NCI-H1048 (cell line): ENCODE data around the gene PHACTR1.
"Not testable (repeated sequence)": the region's sequence is repeated elsewhere in the genome, so short reads cannot be mapped to it uniquely, and the experiment has no call there.

Source experiments
- DNase-seq: peaks from one replicate; lab custom pipeline; 2025; lab: John Stamatoyannopoulos, UW

PHACTR1 gene

DNA sequence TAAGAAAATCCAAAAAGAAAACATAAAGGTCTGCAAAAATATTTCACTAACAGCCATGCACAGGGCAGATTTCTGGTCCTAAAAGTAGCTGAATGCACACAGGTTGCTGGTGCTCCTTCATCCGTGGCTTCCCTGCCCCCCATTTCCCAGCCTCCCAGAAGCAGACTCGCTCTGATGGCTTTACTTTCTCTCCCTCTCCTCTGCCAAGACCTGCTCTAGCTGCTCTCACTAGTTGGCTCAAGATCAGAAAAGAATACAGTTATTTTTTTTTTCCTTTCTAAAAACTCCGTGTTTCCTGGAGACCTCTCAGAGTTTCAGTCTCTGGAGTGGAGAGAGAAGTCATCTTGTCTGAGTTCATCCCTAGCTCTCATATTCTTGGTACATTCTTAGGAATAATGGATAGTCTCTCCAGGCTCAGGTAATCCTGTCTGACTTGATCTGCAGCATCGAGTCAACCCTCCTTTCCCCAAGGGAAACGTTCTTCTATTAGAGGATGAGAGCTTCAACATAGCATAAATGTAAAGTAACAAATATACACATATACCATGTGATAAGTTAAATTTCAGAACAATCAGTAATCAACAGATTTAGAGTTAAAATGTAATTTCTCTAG lies 397.5 kb downstream of the PHACTR1 start:
- no peak for DNase-seq

- DNase-seq: no peak
Measured at GRCh38 chr6:13116155-13116554, 399.6 kb downstream of the PHACTR1 start.

DNA sequence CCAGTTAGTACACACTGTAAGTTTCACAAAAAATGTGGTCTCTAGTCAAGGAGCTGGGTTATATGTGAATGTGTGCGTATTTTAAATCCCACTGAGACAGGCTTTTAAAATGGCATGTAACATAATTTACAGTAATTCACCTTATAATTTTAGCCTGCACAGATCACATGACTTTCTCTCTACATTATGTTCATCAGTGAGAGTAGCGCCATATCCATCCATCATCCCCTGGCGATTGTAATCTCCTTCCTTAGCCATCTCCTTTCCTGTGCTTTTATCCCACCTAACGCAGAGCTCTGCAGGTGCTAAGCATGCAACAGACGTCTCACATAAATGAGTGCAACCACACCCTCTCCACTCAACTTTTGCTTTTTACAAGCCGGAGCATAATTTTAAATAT lies 401.0 kb downstream of the PHACTR1 start:
- DNase-seq: no peak

- no peak for DNase-seq
Measured at GRCh38 chr6:13119549-13119948, 403.0 kb downstream of the PHACTR1 start.

DNA sequence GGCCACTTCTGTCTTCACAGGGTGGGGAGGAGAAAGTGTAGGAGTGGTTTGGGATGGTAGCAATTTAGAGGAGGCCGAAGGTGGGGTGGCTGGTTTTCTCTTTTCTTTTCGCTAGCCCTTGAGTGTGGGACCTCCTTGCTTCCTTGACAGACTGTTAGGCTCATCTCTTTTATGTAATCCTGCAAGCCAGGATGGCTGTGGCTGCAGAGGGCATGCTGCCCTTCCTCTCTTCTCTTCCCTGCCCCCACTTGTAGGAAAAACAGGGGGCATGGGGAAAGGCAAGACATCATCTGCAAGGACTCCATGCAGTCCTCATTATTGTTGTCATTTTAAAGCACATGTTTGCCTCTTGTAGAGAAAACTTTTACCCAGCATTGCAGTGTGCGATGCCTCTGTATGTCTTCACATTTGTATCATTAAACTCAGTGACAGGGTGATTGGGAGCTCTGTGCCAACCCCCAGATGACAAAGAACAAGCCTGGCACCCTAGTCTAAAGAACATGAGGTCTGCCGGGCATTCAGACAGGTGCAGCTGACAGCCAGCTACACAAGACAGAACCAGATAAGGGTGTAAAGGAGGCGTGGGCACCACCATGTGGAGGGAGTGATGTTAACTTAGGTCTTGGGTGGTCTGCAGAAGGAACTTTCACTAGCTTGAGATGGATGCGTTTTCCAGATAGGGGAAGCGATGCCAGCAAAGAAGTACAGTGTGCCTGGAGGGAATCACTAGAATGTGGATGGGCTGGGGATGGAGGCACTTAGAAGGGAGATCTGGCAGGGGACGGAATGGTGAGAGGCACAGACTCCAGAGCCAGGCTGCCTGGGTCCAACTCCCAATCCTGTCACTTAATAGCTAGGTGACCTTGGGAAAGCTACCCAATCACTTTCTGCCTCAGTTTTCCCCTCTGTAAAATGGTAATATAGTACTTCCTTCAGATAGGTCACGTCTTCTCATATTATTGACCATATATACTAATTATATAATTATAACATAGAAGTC lies 404.2 kb downstream of the PHACTR1 start:
- no peak for DNase-seq

DNA sequence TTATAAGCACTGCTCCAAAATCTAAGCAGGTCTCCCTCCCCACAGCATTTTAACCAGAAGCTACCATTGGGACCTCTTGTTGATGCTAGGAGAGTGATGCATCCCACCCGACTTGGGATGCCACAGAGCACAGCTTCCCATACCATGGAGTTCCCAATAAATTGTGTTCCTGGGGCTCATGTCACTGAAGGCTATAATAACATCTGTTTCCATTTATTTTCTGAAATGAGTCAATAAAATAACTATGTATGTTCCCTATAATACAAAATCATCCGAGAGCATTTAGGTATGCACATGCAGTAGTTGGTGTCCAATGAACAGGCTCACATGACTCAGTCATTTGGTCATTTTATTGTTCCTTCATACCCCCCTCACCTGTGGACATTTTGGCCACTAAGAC lies 407.6 kb downstream of the PHACTR1 start:
- no peak for DNase-seq

- no peak for DNase-seq
Measured at GRCh38 chr6:13125841-13126240, 409.3 kb downstream of the PHACTR1 start.

GRCh38 chr6:13131935-13132661 lies 415.5 kb downstream of the PHACTR1 start:
- no peak for DNase-seq

DNA sequence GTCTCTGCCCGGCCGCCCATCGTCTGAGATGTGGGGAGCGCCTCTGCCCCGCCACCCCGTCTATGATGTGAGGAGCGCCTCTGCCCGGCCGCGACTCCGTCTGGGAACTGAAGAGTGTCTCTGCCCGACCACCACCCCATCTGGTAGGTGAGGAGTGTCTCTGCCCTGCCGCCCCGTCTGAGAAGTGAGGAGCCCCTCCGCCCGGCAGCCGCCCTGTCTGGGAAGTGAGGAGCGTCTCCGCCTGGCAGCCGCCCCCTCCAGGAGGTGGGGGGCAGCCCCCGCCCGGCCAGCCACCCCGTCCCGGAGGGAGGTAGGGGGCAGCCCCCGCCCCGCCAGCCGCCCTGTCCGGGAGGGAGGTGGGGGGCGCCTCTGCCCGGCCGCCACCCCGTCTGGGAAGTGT lies 417.3 kb downstream of the PHACTR1 start:
- not testable (repeated sequence) for DNase-seq

GRCh38 chr6:13135152-13135551 lies 418.6 kb downstream of the PHACTR1 start:
- no peak for DNase-seq

DNA sequence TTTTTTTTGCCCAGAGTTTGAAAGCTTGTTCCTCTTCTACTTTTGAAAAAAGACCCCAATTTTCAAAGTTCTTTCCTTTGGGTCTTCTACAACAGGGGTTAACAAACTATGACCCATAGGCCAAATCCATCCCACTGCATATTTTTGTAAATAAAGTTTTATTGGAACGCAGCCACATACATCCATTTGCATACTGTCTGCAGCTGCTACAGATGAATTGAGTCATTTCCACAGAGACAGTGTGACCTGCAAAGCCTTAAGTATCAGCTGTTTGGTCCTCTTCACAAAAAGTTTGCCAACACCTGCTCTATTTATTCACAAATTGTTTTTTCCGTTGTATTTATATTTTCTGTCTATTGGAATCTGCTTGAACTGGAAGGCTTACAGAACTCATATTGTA lies 422.6 kb downstream of the PHACTR1 start:
- DNase-seq: no peak

- no peak for DNase-seq
Measured at GRCh38 chr6:13140980-13141379, 424.4 kb downstream of the PHACTR1 start.

DNA sequence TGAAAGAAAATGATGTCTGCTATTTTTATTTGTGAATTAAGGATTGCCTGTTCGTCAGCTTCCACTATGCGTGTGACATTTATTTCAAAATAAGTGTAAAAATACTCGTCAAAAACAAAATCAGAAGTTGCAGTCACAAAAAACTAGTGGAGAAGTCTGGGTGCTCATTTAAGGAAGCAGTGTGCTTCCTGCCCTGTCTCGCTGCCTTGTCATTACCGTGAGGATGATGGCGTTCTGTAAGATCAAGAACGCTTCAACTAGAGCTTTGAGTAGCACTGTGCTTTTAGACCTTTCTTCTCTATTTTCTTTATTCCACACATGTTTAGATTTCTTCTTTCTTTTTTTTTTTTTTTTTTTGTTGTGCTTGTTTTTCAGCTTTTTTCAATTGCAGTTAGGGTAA lies 424.8 kb downstream of the PHACTR1 start:
- no peak for DNase-seq

DNA sequence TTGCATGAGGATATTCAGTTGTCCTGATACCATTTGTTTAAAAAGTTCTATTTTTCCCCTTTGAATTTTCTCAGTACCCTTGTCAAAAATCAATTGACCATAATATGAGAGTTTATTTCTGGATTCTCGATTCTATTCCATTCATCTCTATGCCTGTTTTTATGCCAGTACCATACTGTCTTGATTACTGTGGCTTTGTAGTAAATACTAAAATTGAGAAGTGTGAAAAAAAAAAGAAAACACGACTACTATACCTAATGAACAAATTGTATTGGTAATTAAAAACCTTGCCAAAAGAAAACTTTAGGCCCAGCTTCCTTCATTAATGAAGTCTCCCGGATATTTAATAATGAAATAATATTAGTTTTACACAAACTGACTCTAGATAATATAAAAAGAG lies 426.0 kb downstream of the PHACTR1 start:
- no peak for DNase-seq

DNA sequence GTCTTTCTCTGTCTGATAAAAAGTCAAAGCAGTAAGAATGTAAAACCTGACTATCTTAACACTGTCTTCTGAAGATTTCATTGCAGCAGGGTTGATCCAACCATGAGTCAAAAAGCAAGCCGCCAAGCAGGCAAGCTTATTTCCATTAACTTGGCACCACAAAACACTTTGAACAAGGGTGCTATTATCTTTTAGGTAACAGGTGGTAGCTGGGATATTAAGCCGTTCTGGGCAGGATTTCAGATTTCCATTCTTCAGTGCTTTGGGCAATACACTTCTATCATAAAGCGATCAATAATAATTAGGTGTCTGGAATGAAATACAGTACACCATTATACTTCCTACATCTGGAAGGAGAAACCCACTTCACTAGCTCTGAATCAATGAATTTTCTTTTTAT lies 429.9 kb downstream of the PHACTR1 start:
- DNase-seq: peak; percentile 76

- no peak for DNase-seq
Measured at GRCh38 chr6:13147376-13147775, 430.8 kb downstream of the PHACTR1 start.

GRCh38 chr6:13147782-13148181 lies 431.2 kb downstream of the PHACTR1 start:
- DNase-seq: no peak

GRCh38 chr6:13152764-13153163 lies 436.2 kb downstream of the PHACTR1 start:
- DNase-seq: no peak

GRCh38 chr6:13156381-13156780 lies 439.8 kb downstream of the PHACTR1 start:
- no peak for DNase-seq

- DNase-seq: no peak
Measured at GRCh38 chr6:13157293-13157692, 440.7 kb downstream of the PHACTR1 start.

DNA sequence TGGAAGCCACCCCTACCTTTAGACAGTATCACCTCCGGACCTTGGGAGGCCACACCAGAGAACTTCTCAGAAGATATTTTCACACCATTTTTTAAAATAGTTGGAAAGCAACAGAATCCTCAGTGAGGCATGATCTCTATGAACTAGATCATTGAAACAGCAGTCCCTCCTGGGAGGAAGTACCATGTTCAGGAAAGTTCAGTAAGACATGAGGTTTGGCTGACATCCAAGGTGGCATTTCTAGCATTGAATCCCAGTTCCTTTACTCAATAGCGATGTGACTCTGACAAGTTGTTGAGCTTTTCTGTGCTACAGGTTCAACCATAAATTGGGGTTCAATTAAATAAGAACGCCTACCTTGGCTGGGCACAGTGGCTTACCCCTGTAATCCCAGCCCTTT lies 442.7 kb downstream of the PHACTR1 start:
- no peak for DNase-seq

GRCh38 chr6:13159822-13160221 lies 443.3 kb downstream of the PHACTR1 start:
- DNase-seq: not testable (repeated sequence)
